ENCODE results near the gene ST6GALNAC5.

Gene ST6GALNAC5

DNA sequence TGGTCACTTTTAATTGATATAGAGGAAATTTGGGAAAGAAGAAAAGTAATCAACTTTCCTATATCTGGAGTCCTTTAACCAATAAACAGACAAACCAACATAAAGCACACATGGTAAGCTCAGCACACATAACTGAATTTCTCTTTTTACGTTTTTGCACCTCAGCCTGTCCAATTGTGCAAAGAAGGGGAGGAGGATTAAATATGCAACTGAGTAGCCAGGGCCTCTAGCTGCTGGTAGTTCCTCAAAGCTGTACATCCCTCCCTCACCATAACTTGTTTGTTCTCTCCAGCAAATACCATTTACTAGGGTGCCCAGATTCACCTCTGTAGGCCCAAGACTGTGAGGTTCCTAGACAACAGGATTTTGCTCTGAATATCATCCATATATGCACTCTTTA, 25.4 kb downstream of the ST6GALNAC5 start:
- TF ChIP-seq ZBTB7A (IDR thresholded peaks at IDR 0.05; ENCODE audit: low read depth) (no peak), CEBPB (IDR thresholded peaks at IDR 0.05) (no peak), YY1 (IDR thresholded peaks at IDR 0.05; ENCODE audit: low read depth) (no peak), EGR1 (IDR thresholded peaks at IDR 0.05) (no peak), RAD21 (IDR thresholded peaks at IDR 0.05; ENCODE audit: low read depth) (no peak), TEAD4 (IDR thresholded peaks at IDR 0.05) (no peak), FOXM1 (IDR thresholded peaks at IDR 0.05; ENCODE audit: borderline replicate concordance, low read depth) (no peak), EP300 (IDR thresholded peaks at IDR 0.05; ENCODE audit: borderline replicate concordance) (no peak), TAF1 (IDR thresholded peaks at IDR 0.05; ENCODE audit: low read depth) (no peak), NFIC (IDR thresholded peaks at IDR 0.05) (no peak), CREB1 (IDR thresholded peaks at IDR 0.05; ENCODE audit: low read depth) (no peak), TCF12 (IDR thresholded peaks at IDR 0.05; ENCODE audit: low read depth) (no peak)
- TF ChIP-seq, protein P1, sequence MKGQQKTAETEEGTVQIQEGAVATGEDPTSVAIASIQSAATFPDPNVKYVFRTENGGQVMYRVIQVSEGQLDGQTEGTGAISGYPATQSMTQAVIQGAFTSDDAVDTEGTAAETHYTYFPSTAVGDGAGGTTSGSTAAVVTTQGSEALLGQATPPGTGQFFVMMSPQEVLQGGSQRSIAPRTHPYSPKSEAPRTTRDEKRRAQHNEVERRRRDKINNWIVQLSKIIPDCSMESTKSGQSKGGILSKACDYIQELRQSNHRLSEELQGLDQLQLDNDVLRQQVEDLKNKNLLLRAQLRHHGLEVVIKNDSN (IDR thresholded peaks at IDR 0.05), result no peak
- TF ChIP-seq, protein P2, sequence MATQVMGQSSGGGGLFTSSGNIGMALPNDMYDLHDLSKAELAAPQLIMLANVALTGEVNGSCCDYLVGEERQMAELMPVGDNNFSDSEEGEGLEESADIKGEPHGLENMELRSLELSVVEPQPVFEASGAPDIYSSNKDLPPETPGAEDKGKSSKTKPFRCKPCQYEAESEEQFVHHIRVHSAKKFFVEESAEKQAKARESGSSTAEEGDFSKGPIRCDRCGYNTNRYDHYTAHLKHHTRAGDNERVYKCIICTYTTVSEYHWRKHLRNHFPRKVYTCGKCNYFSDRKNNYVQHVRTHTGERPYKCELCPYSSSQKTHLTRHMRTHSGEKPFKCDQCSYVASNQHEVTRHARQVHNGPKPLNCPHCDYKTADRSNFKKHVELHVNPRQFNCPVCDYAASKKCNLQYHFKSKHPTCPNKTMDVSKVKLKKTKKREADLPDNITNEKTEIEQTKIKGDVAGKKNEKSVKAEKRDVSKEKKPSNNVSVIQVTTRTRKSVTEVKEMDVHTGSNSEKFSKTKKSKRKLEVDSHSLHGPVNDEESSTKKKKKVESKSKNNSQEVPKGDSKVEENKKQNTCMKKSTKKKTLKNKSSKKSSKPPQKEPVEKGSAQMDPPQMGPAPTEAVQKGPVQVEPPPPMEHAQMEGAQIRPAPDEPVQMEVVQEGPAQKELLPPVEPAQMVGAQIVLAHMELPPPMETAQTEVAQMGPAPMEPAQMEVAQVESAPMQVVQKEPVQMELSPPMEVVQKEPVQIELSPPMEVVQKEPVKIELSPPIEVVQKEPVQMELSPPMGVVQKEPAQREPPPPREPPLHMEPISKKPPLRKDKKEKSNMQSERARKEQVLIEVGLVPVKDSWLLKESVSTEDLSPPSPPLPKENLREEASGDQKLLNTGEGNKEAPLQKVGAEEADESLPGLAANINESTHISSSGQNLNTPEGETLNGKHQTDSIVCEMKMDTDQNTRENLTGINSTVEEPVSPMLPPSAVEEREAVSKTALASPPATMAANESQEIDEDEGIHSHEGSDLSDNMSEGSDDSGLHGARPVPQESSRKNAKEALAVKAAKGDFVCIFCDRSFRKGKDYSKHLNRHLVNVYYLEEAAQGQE (IDR thresholded peaks at IDR 0.05; ENCODE audit: low read depth), result no peak
- TF ChIP-seq, protein P3, sequence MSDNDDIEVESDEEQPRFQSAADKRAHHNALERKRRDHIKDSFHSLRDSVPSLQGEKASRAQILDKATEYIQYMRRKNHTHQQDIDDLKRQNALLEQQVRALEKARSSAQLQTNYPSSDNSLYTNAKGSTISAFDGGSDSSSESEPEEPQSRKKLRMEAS (IDR thresholded peaks at IDR 0.05), result no peak

DNA sequence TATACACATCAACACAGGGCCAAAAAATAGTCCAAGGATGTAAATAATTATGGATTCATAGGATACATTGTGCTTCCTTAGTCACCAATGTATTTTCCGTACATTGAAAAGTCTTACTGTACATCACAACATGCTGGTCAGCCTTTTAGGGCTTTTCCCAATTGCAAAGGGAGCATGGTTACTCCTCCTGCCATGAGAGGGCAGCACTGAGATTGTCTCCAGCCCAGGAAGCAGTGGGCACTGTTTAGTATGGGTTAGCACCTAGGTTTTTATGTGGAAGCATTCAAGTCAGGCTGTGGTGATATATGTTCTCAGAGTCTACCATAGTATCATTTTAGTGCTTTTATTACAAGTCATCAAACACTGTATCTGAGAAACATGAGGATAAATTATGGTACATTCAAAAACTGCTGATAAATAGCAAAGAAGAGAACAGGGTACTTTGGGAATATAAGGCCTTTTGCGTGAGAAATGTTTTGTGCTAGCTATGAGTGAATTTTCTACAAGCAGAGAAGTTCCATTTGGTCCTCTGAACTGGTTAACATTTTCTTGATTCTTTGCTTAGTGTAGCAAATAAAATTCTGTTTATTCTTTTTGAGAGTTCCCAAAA, 34.0 kb downstream of the ST6GALNAC5 start:
- TF ChIP-seq RAD21 (IDR thresholded peaks at IDR 0.05; ENCODE audit: low read depth) (peak; percentile 71), TAF1 (IDR thresholded peaks at IDR 0.05; ENCODE audit: low read depth) (no peak), ZBTB7A (IDR thresholded peaks at IDR 0.05; ENCODE audit: low read depth) (no peak), TCF12 (IDR thresholded peaks at IDR 0.05; ENCODE audit: low read depth) (no peak), FOXM1 (IDR thresholded peaks at IDR 0.05; ENCODE audit: borderline replicate concordance, low read depth) (no peak)
- TF ChIP-seq, protein P3 (IDR thresholded peaks at IDR 0.05), result no peak

DNA sequence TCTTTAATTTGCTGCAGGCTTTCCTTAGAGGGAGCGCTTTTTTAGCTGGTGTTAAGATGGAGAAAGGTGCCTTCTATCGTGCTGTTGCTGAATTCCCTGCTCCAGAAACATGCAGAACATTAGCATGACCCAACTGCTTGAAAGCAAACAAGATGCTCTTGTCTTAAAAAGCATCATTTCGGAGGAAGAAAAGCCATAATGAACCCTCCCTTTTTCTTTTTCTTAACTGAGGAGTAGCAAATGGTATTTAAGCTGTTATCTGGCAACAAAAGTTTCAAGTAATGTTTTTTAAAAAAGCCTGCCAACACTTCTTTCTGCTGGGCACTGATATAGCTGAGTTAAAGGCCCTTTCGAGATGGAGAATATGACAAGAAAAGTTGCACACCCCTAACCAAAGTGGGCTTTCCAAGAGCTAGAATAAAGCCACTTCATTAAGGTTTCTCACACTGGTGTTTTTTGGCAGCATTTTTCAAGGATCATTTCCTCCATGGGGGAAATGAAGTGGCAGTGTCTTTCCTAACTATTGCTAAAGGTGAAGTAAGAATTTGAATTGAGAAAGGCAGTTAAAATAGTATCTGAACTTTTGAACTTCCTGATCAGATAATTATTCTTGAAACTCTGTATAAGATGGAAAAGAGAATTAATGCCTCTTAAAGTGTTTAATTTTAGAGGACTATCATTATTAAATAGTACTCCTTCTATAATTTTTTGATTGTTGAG, 38.8 kb downstream of the ST6GALNAC5 start:
- no peak for TF ChIP-seq TCF12 (IDR thresholded peaks at IDR 0.05; ENCODE audit: low read depth)
- no peak for TF ChIP-seq EP300 (IDR thresholded peaks at IDR 0.05; ENCODE audit: borderline replicate concordance)
- no peak for TF ChIP-seq TEAD4 (IDR thresholded peaks at IDR 0.05)
- TF ChIP-seq TAF1 (IDR thresholded peaks at IDR 0.05; ENCODE audit: low read depth), result no peak
- TF ChIP-seq, protein P1 (IDR thresholded peaks at IDR 0.05), result no peak
- TF ChIP-seq FOXM1 (IDR thresholded peaks at IDR 0.05; ENCODE audit: borderline replicate concordance, low read depth), result no peak
- TF ChIP-seq RAD21 (IDR thresholded peaks at IDR 0.05; ENCODE audit: low read depth), result no peak
- TF ChIP-seq ZBTB7A (IDR thresholded peaks at IDR 0.05; ENCODE audit: low read depth), result no peak
- TF ChIP-seq, protein P3 (IDR thresholded peaks at IDR 0.05), result no peak
- TF ChIP-seq CEBPB (IDR thresholded peaks at IDR 0.05), result no peak
- no peak for TF ChIP-seq CREB1 (IDR thresholded peaks at IDR 0.05; ENCODE audit: low read depth)
- TF ChIP-seq YY1 (IDR thresholded peaks at IDR 0.05; ENCODE audit: low read depth), result no peak
- TF ChIP-seq NFIC (IDR thresholded peaks at IDR 0.05), result no peak
- TF ChIP-seq, protein P2 (IDR thresholded peaks at IDR 0.05; ENCODE audit: low read depth), result no peak
- no peak for TF ChIP-seq EGR1 (IDR thresholded peaks at IDR 0.05)

DNA sequence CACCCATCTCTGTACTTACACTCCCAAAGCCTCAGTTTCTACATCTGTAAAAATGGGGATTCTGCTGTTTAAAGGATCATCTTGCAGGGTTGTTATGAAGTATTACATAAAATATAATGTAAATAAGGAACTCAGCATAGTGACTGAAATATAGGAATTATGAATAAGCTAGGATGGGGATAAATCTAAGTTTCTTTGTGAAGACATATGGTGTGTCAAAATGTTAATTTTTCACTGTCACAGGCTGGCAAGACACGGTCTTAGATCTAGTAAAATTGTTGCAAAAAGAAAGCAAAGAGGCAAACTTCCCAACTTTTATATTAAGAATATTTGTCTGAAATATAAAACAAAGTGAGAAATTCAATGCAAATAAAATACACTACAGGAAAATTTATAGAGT, 42.0 kb downstream of the ST6GALNAC5 start:
- TF ChIP-seq EGR1 (IDR thresholded peaks at IDR 0.05) (no peak), TCF12 (IDR thresholded peaks at IDR 0.05; ENCODE audit: low read depth) (no peak)

DNA sequence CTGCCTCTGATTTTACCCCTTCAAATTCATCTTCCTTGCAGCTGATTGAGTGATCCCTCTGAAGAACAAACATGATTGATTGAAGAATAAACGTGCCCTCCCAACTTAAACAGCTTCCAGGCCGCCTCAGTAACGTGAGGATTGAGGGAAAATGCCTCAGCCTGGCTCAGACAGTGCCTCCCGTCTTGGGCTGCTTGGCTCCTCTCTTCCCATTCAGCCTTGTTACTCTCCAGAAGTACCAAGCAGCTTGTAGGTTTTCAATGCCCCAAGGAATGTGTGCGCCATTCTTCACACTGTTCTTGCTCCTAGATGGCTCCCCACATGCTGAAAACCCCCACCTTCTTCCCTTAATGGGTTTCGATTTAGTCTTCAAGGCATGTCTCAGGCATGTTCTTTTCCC, 51.8 kb downstream of the ST6GALNAC5 start:
- no peak for TF ChIP-seq TAF1 (IDR thresholded peaks at IDR 0.05; ENCODE audit: low read depth)

DNA sequence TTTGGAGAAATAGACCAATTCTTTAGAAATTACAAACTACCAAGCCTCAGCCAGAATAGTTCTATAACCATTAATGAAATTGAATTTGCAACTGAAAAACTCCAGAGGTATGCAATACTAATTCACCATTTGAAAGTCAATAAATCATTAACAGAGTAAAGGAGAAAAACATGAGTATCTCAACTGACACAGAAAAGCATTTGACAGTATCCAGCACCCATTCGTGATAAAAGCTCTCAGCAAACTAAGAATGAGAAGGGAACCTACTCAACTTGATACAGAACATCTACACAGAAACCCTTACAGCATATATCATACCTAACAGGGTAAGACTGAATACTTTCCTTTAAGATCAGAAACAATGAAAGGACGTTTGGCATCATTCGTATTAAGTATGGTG, 54.3 kb downstream of the ST6GALNAC5 start:
- no peak for TF ChIP-seq CEBPB (IDR thresholded peaks at IDR 0.05)
- TF ChIP-seq TCF12 (IDR thresholded peaks at IDR 0.05; ENCODE audit: low read depth), result no peak
- no peak for TF ChIP-seq FOXM1 (IDR thresholded peaks at IDR 0.05; ENCODE audit: borderline replicate concordance, low read depth)
- TF ChIP-seq, protein P1 (IDR thresholded peaks at IDR 0.05), result no peak
- TF ChIP-seq EP300 (IDR thresholded peaks at IDR 0.05; ENCODE audit: borderline replicate concordance), result no peak
- TF ChIP-seq RAD21 (IDR thresholded peaks at IDR 0.05; ENCODE audit: low read depth), result no peak
- TF ChIP-seq, protein P2 (IDR thresholded peaks at IDR 0.05; ENCODE audit: low read depth), result no peak
- TF ChIP-seq NFIC (IDR thresholded peaks at IDR 0.05), result no peak
- TF ChIP-seq TAF1 (IDR thresholded peaks at IDR 0.05; ENCODE audit: low read depth), result no peak
- no peak for TF ChIP-seq TEAD4 (IDR thresholded peaks at IDR 0.05)
- no peak for TF ChIP-seq YY1 (IDR thresholded peaks at IDR 0.05; ENCODE audit: low read depth)
- no peak for TF ChIP-seq CREB1 (IDR thresholded peaks at IDR 0.05; ENCODE audit: low read depth)
- no peak for TF ChIP-seq EGR1 (IDR thresholded peaks at IDR 0.05)
- no peak for TF ChIP-seq ZBTB7A (IDR thresholded peaks at IDR 0.05; ENCODE audit: low read depth)
- TF ChIP-seq, protein P3 (IDR thresholded peaks at IDR 0.05), result no peak

Data from Ishikawa (cell line).